Panc1 (cell line): Measurements from ENCODE around the gene ELFN2.

Experiments
- POLR2AphosphoS5 ChIP-seq: IDR thresholded peaks from 2 replicates; pipeline ENCODE4 v1.6.1; 2012; ENCODE audit warnings: mild to moderate bottlenecking, low read depth, low read length, moderate library complexity
- SIN3A ChIP-seq: IDR thresholded peaks from 2 replicates; pipeline ENCODE4 v1.6.1; 2012; ENCODE audit warnings: low read depth, mild to moderate bottlenecking, low read length, moderate library complexity, borderline replicate concordance; ENCODE audit not compliant: insufficient read depth
- TCF7L2 ChIP-seq: IDR thresholded peaks from 2 replicates; pipeline ENCODE4 v1.6.1; 2011; ENCODE audit warnings: mild to moderate bottlenecking, low read depth, low read length, inconsistent platforms
- TF ChIP-seq, protein P1 (sequence below): fragments of 450-650 bp; IDR thresholded peaks from 2 replicates; pipeline ENCODE4 v1.5.1; 2017; ENCODE audit warnings: mild to moderate bottlenecking
- TF ChIP-seq, protein P2 (sequence below), 2 experiments: IDR thresholded peaks; 2 replicates each; pipeline ENCODE4 v1.6.1; 2011 to 2012; ENCODE audit warnings: low read depth in 2 of 2, control low read depth in 1 of 2, low read length in 1 of 2, mild to moderate bottlenecking in 1 of 2, moderate library complexity in 1 of 2; ENCODE audit not compliant: insufficient read depth in 1 of 2

DNA sequence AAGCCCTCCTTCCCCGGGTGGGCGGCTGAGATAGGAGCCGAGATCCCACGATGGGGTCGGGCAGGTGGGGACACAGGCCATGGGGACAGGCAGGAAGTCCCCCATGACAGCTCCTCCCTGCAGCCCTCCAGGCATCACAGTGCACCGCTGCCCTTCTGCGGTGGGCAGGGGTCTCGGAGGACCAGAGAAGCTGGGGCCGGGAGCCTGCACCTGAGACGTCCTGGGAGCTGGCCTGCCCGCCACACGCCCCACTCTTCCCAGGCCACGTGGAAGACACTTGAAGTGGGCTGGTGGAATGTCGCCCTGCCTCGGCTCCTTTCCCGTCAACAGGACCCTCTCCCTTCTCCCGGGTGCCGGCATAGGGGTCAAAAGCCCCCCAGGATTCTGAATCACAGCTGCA, 55.4 kb downstream of the ELFN2 start:
- TF ChIP-seq, protein P1, sequence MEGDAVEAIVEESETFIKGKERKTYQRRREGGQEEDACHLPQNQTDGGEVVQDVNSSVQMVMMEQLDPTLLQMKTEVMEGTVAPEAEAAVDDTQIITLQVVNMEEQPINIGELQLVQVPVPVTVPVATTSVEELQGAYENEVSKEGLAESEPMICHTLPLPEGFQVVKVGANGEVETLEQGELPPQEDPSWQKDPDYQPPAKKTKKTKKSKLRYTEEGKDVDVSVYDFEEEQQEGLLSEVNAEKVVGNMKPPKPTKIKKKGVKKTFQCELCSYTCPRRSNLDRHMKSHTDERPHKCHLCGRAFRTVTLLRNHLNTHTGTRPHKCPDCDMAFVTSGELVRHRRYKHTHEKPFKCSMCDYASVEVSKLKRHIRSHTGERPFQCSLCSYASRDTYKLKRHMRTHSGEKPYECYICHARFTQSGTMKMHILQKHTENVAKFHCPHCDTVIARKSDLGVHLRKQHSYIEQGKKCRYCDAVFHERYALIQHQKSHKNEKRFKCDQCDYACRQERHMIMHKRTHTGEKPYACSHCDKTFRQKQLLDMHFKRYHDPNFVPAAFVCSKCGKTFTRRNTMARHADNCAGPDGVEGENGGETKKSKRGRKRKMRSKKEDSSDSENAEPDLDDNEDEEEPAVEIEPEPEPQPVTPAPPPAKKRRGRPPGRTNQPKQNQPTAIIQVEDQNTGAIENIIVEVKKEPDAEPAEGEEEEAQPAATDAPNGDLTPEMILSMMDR: no peak
- TF ChIP-seq POLR2AphosphoS5 (no peak), TCF7L2 (no peak), SIN3A (no peak)
- TF ChIP-seq, protein P2, sequence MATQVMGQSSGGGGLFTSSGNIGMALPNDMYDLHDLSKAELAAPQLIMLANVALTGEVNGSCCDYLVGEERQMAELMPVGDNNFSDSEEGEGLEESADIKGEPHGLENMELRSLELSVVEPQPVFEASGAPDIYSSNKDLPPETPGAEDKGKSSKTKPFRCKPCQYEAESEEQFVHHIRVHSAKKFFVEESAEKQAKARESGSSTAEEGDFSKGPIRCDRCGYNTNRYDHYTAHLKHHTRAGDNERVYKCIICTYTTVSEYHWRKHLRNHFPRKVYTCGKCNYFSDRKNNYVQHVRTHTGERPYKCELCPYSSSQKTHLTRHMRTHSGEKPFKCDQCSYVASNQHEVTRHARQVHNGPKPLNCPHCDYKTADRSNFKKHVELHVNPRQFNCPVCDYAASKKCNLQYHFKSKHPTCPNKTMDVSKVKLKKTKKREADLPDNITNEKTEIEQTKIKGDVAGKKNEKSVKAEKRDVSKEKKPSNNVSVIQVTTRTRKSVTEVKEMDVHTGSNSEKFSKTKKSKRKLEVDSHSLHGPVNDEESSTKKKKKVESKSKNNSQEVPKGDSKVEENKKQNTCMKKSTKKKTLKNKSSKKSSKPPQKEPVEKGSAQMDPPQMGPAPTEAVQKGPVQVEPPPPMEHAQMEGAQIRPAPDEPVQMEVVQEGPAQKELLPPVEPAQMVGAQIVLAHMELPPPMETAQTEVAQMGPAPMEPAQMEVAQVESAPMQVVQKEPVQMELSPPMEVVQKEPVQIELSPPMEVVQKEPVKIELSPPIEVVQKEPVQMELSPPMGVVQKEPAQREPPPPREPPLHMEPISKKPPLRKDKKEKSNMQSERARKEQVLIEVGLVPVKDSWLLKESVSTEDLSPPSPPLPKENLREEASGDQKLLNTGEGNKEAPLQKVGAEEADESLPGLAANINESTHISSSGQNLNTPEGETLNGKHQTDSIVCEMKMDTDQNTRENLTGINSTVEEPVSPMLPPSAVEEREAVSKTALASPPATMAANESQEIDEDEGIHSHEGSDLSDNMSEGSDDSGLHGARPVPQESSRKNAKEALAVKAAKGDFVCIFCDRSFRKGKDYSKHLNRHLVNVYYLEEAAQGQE (IDR thresholded peaks at IDR 0.05; ENCODE audit: insufficient read depth in 1 of 2, low read depth in 2 of 2, low read length in 1 of 2): no peak
